ENCODE measurements around the gene GRWD1. TPM values are rescaled to one million over a fixed set of nuclear protein-coding genes. Genes with fewer than 3 reads are reported as not detected.

GRWD1 gene
- total and polyA plus RNA-seq, 10 of the 15 experiments (the other 5 are each of a cell fraction or from before 2014, with no cell fraction given) = 1.4 to 103 (median 30.7) TPM

GRCh38 chr19:48469289-48469881 lies 23.6 kb downstream of the GRWD1 start, which contains the start of gene CYTH2 (continued):
- TF ChIP-seq E4F1 (IDR thresholded peaks at IDR 0.05; ENCODE audit: borderline replicate concordance, partially characterized antibody) (no peak), SMAD1 (IDR thresholded peaks at IDR 0.05; ENCODE audit: low read depth, partially characterized antibody) (peak; percentile 23), NFXL1 (IDR thresholded peaks at IDR 0.05; ENCODE audit: borderline replicate concordance) (no peak), BMI1 (IDR thresholded peaks at IDR 0.05; ENCODE audit: borderline replicate concordance) (no peak), MEF2A (IDR thresholded peaks at IDR 0.05; ENCODE audit: insufficient read depth, low read depth, low read length) (no peak), ASH2L (IDR thresholded peaks at IDR 0.05; ENCODE audit: borderline replicate concordance, low read depth) (peak; percentile 56; the same call in 1 of the 2 replicates), NKRF (conservative IDR thresholded peaks at IDR 0.05) (peak; percentile 91), RB1 (IDR thresholded peaks at IDR 0.05; ENCODE audit: borderline replicate concordance) (peak; percentile 77; the same call in 1 of the 2 replicates), TAF1 (IDR thresholded peaks at IDR 0.05; ENCODE audit: borderline replicate concordance, low read depth, low read length) (peak; percentile 93), YY1 (IDR thresholded peaks at IDR 0.05; ENCODE audit: low read depth, low read length) (peak; percentile 74), ESRRA (IDR thresholded peaks at IDR 0.05; ENCODE audit: low read length) (no peak), DPF2 (IDR thresholded peaks at IDR 0.05) (0 out of 2 replicates have a peak, but pooled peaks have one; percentile 29), SMARCA5 (IDR thresholded peaks at IDR 0.05) (peak; percentile 45; the same call in 1 of the 2 replicates), YBX1 (IDR thresholded peaks at IDR 0.05) (no peak), MLLT1 (IDR thresholded peaks at IDR 0.05) (0 out of 2 replicates have a peak, but pooled peaks have one; percentile 56), STAT3 (IDR thresholded peaks at IDR 0.05; ENCODE audit: low read depth, low read length) (no peak), RELB (IDR thresholded peaks at IDR 0.05; ENCODE audit: low read depth) (peak; percentile 89), CHD2 (IDR thresholded peaks at IDR 0.05; ENCODE audit: borderline replicate concordance, low read depth, low read length) (no peak; the same call in 1 of the 2 replicates), SP1 (IDR thresholded peaks at IDR 0.05; ENCODE audit: low read depth, low read length) (peak; percentile 40), ZNF207 (IDR thresholded peaks at IDR 0.05; ENCODE audit: borderline replicate concordance) (peak; percentile 84), STAT1 (conservative IDR thresholded peaks at IDR 0.05) (0 out of 2 replicates have a peak, but pooled peaks have one; percentile 76), SIX5 (IDR thresholded peaks at IDR 0.05; ENCODE audit: low read depth, low read length, severe bottlenecking) (no peak), CREM (IDR thresholded peaks at IDR 0.05; ENCODE audit: low read depth) (0 out of 2 replicates have a peak, but pooled peaks have one; percentile 1), BACH1 (IDR thresholded peaks at IDR 0.05; ENCODE audit: borderline replicate concordance) (peak; percentile 62; the same call in 1 of the 2 replicates), SIN3A (IDR thresholded peaks at IDR 0.05; ENCODE audit: low read depth, low read length) (peak; percentile 74; the same call in 1 of the 2 replicates)

Measured in GM12878 (cell line).